Stimulated activated CD4-positive, alpha-beta T cell treated with anti-CD3 and anti-CD28 coated beads, Interleukin-1b, Interleukin-23, amount 100 ng/mL, for 24 hours (primary cell): Measurements from ENCODE around the gene REM2.
A peak's percentile ranks its signal among the peaks of the same experiment; 100 is the strongest.

Experiments
- DNase-seq, 4 experiments: peaks; one replicate each; pipeline ENCODE4 v3.0.0-alpha.2; 2020; ENCODE audit warnings: low read depth in 4 of 4, low spot score in 1 of 4

REM2 gene

DNA sequence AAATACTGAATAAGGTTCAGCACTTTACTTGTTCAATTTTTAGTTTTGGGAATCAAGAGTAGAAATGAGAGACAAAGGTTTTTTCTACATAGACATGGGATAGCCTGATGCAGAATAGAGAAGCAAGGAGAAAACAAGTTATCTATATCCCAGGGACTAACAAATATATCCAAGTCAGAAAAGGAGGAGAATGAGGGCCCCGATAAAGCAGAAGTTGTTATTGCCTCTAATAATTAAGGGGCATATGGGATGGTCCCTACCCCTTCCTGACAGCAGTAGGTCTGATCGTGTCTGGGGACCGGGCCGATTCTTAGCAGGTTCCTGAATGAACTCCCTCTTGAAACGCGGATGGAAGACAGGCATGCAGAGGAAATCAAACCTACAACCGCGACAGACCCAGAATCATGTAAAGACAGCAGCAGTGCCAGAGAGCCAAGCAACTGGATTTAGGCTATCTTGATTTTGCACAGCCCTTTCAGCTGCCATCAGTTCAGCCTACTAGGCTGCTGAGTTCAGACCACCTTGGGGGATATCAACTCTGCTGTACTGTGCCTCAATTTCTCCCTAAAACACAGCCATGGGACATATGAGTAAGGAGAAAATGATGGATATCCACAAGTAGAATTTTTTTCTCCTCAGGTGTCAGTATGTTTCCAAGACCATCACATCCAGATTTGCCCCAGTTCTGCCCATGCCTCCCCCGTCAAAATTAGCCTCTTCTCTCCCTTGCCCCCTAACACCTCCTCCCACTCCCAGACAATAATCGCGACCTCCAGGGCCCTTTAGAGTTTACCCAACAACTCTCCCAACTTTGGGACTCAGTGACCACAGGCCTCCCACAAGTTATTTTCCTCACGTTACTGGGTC is 45.4 kb downstream of the REM2 start:
- DNase-seq: no peak

DNA sequence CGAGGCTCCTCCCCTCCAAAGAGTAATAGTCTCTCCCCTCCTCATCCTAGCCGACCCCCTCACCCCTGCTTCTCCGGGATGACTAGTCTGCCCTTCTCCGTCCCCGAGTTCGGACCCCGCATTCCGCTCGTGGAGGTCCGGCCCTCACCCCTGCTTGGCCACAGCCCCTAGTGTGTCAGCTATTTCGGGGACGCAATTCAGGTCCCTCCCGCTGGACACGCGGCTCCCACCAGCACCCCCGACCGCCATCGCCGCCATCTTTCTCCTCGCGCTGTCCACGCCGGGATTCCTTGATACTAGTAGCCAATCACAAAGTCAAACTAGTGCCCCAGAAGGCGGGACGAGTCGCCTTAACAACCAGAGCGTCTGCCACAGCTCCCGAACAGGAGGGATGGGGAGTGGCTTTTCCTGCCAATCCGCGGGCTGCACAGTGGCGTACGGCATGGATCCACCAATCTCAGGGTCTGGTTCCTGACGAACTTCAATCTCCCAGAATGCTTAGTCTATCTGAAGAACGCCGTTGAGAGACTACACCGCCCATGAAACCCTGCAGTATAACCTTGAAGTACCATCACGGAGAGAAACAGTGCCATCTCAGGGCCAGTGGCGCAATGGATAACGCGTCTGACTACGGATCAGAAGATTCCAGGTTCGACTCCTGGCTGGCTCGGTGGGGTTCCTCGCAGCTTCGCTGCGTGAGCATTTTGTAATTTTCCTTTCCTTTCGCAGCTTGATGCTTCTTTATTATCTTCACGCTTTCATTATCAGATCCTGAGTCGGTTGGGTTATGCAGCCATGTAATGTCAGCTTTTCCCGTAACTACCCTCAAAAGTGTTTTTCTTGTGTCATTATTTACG is 46.3 kb downstream of the REM2 start, which contains the start of gene PRMT5:
Gene PRMT5 (minus strand): TSS at position 273 of the 857 bp plus-strand sequence. CDS start 15 bp downstream, at position 258.
- peak; percentile 91 to 96 (median 96) for DNase-seq

DNA sequence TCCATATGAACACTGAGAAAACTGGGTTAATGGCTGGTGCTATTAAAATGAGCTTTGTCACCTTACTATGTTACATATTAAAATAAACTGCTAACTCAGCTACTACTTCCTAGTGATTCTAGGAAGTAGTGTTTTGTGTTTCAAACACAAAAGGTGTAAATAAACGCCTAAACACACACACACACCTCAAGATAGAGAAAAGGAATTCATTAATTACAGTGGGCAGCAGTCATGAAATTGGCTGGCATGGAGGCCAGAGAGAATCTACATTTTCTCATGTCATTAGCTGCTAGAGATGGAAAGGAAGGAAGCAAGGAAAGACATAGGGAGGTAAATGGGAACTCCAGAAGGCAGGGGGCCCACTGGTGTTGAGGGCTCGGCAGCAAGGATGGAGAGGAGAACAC is 46.9 kb downstream of the REM2 start:
- DNase-seq: no peak

DNA sequence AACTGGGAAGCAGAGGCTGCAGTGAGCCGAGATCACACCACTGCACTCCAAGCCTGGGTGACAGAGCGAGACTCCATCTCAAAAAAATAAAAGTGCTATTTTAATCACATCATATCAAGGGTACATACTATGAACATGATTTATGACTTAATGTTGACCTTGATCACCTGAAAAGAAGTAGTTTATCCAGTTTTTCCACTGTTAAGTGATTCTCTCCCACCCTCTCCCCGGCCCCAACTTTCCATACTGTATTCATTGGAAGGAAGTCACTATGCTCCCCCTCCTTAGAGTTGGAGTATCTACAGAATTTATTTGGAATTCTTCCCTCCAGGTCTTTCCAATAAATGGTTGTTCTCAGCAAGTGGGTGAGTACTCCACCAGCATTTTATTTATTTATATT is 49.1 kb downstream of the REM2 start:
- DNase-seq: no peak

DNA sequence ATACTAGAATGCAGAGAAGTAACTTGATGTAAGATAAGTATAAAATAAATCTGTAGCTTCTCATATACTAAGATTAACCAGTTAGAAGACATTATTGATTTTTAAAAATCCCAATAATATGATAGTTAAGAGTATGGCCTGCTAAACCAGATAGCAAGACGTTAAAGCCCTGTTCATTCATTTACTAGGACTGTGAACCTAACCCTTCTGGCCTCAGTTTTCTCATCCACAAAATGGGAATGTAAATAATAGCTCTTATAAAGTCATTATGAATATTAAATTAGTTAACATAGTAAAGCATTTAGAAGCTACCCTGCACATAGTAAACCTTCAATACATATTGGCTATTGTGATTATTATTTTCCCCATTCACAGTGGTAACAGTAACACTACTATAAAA is 52.1 kb downstream of the REM2 start:
- DNase-seq: no peak
